Neural progenitor cell (in vitro differentiated cells): ENCODE data around the gene FHOD3.

Experiments
- EZH2phosphoT487 ChIP-seq: fragments of 200-600 bp; sonication (generic); IDR thresholded peaks from 2 replicates; pipeline ENCODE4 v1.6.1; 2017; ENCODE audit warnings: antibody characterized with exemption
- TF ChIP-seq, protein P1 (sequence below): fragments of 200-600 bp; sonication (generic); IDR thresholded peaks from 2 replicates; pipeline ENCODE4 v1.5.1; 2017; ENCODE audit warnings: antibody characterized with exemption, mild to moderate bottlenecking

DNA sequence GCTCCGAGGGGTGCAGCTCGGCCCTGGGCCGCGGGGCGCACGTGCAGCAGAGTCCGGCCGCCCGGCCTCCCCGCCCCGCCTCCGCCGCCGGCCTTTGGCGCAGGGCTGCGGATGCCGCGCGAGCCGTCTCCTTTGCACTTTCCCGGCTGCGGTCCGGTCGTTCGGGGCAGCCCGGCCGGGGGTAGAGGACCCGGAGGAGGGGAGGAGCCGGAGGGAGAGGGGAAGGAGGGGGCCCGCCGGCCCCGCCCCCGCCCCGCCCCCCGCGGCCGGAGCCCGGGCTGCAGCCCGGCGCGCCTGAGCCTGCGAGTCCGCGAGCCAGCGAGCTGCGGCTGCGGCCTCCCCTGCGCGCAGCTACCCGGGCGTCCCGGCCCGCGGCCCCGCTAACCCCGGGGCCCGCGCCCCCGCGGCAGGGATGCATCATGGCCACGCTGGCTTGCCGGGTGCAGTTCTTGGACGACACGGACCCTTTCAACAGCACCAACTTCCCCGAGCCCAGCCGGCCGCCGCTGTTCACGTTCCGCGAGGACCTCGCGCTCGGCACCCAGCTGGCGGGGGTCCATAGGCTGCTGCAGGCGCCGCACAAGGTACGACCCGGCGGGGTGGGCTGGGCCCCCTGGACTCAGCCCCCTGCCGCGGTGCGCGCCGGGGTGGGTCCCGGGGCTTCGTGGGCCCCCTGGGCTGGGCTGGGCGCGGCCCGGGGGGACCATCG is at the start of gene FHOD3:
- TF ChIP-seq, protein P1, sequence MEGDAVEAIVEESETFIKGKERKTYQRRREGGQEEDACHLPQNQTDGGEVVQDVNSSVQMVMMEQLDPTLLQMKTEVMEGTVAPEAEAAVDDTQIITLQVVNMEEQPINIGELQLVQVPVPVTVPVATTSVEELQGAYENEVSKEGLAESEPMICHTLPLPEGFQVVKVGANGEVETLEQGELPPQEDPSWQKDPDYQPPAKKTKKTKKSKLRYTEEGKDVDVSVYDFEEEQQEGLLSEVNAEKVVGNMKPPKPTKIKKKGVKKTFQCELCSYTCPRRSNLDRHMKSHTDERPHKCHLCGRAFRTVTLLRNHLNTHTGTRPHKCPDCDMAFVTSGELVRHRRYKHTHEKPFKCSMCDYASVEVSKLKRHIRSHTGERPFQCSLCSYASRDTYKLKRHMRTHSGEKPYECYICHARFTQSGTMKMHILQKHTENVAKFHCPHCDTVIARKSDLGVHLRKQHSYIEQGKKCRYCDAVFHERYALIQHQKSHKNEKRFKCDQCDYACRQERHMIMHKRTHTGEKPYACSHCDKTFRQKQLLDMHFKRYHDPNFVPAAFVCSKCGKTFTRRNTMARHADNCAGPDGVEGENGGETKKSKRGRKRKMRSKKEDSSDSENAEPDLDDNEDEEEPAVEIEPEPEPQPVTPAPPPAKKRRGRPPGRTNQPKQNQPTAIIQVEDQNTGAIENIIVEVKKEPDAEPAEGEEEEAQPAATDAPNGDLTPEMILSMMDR = no peak
- no peak for TF ChIP-seq EZH2phosphoT487
